HG03108 (cell line): ENCODE measurements around the gene DPP7.

Source experiments
- ATAC-seq: cut with Tn5 transposase; IDR thresholded peaks from one replicate; pipeline ENCODE4 v1.9.1; 2021; ENCODE audit warnings: moderate library complexity; ENCODE audit not compliant: unreplicated experiment

The DPP7 gene

DNA sequence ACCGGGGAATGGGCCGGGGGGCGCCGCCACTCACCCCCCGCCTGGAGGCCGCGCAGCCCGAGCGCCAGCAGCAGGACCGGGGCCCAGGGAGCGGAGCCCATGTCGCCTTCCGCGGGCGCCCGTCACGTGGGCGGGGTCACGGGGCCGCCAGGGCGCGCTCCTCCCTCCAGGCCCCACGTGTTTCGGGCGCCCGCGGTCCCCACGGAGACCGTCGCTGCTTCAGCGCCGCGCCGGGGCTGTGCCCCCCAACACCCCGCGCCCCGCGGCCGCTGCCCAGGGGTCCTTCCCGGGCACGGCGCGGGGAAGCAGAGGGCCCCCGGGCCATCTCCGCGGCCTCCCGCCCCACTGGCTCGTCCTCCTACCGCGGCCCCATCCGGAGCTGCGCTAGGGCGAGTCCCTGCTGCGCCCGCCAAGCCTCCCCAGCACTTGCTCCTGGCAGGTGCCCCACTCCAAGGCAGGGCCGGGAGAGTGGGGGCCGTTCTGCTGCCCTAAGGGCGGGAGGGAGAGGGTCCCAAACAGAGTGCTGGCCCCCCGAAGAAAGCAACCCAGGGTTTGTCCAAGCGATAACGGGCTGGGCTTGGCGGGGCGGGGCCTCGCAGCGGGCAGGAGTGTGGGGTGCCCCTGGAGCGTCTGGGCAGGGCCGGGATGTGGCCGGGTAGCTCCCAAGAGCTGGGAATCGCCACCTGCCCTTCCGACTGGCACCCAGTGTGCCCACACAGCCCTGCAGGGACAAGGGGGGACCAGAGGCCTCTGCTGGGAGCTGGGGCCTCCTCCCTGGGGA, at the start of gene DPP7:
Gene DPP7 (minus strand): TSS at position 121 of the 781 bp plus-strand sequence. CDS start 20 bp downstream, at position 101.
- peak; percentile 64 for ATAC-seq

DNA sequence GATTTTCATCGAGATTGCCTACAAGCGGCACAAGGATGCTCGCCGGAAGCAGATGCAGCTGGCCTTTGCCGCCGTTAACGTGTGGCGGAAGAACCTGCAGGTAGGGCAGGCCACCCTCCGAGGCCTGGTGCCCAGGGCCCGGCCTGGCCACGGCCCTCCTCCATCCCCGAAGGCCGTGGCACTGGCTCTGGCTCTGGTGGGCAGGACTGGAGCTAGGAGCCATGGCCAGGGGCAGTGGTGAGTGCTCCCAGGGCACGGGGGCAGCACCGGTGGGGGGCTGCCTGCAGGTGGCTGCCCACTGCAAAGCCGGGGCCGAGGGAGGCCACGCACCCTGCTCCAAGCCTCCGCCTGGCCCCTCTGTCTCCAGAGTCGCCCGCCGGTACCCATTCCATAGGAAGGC, 49.3 kb upstream of the DPP7 start:
- ATAC-seq, result no peak

DNA sequence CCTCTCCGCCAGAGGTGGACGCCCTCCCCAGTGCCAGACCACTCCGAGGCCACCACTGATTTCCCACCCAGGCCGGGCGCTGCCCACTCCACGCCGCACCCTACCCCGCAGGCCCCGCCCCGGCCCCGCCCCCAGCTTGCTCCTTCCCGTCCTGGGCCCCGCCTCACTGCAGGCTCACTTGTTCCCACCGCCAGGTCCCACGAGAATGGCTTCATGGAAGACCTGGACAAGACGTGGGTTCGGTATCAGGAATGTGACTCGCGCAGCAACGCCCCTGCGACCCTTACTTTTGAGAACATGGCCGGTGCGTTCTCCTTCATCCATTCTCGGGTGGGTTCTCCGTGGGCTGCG, 48.8 kb upstream of the DPP7 start:
- ATAC-seq, result no peak

DNA sequence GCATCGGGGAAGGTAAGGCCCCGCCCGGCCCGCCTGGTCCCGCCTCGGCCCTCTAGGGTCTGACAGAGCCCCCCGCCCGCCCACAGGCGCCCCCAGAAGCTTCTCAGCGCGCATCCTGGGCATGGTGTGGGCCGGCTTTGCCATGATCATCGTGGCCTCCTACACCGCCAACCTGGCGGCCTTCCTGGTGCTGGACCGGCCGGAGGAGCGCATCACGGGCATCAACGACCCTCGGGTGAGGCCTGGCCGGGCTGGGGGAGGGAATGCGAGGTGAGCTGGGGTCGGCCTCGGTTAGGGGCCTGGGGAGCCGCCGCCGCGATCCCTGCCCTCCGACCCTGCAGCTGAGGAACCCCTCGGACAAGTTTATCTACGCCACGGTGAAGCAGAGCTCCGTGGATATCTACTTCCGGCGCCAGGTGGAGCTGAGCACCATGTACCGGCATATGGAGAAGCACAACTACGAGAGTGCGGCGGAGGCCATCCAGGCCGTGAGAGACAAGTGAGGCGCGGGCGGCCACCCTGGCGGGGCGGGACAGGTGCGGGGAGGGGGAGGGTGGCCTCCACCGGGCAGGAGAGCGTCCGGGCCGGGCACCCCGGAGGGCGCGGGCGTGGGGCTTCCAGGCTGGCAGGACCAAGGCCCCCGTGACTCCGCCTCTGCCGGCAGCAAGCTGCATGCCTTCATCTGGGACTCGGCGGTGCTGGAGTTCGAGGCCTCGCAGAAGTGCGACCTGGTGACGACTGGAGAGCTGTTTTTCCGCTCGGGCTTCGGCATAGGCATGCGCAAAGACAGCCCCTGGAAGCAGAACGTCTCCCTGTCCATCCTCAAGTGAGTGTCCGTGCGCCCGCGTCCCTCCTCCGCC, 48.2 kb upstream of the DPP7 start:
- no peak for ATAC-seq

DNA sequence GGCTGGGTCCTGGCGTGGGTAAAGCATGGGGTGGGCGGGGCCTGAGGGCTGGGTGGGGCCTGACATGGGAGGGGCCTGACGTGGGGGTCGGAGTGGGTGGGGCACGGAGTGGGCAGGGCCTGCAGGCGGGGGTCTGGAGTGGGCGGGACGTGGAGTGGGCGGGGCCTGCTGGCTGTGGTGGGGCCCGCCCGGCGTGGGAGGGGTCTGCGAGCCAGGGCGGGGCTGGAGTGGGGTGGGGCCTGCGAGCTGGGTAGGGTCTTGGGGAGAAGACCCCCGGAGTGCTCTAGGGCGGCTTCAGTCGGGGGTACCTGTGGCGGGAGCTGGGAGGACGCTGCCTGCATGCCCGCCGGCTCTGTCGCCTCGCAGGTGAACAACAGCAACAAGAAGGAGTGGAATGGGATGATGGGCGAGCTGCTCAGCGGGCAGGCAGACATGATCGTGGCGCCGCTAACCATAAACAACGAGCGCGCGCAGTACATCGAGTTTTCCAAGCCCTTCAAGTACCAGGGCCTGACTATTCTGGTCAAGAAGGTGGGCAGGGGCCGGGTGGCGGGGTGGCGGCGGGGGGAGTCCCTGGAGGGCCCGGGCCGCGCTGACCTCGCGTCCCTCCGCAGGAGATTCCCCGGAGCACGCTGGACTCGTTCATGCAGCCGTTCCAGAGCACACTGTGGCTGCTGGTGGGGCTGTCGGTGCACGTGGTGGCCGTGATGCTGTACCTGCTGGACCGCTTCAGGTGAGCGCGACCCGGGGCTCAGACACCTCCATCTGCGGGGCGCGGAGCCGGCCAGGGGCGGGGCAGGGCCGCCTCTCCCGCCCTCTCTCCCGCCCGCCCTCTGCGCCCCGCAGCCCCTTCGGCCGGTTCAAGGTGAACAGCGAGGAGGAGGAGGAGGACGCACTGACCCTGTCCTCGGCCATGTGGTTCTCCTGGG, 47.3 kb upstream of the DPP7 start:
- no peak for ATAC-seq

DNA sequence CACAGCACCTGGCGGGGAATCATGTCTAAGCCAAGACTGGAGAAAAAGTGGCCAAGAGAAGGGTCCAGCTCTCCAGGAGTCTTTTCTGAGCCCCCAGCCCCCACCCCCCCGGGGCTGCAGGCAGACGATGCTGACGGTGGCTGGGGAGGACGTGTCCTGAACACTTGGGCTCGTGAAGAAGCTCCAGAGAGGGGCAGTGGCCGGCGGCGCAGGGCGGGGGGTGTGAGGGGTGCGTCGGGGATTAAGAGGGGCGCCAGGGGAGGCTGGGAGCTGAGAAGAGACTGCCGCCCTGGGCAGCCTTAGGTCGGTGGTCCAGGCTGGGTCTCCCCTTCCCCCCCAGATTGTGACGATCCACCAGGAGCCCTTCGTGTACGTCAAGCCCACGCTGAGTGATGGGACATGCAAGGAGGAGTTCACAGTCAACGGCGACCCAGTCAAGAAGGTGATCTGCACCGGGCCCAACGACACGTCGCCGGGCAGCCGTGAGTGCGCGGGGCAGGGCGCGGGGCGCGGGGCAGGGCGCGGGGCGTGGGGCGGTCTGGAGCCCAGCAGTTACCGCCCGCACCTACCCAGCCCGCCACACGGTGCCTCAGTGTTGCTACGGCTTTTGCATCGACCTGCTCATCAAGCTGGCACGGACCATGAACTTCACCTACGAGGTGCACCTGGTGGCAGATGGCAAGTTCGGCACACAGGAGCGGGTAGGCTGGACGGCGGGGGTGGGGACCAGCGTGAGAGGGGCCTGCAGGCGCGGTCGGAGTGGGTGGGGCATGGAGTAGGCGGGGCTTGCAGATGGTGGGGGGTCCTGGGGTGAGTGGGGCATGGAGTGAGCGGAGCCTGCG, 46.4 kb upstream of the DPP7 start:
- no peak for ATAC-seq

DNA sequence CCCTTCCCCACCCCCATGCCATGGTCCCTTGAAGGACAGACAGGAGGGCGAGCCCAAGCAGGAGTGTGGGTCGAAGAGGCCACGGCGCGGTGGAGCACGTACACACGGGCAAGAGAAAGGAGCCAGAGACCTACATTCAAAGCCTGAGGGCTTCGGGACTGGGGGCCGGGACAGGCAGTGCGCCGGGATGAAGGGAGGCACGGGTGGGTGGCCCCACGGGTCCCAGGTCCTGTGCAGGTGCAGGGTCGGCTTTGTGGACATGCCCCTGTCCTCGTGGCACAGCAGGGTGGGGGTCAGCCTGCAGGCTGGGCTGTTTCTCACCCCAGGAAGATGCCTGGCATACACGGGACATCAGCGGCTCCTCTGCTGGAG, 45.5 kb upstream of the DPP7 start:
- ATAC-seq, result no peak

DNA sequence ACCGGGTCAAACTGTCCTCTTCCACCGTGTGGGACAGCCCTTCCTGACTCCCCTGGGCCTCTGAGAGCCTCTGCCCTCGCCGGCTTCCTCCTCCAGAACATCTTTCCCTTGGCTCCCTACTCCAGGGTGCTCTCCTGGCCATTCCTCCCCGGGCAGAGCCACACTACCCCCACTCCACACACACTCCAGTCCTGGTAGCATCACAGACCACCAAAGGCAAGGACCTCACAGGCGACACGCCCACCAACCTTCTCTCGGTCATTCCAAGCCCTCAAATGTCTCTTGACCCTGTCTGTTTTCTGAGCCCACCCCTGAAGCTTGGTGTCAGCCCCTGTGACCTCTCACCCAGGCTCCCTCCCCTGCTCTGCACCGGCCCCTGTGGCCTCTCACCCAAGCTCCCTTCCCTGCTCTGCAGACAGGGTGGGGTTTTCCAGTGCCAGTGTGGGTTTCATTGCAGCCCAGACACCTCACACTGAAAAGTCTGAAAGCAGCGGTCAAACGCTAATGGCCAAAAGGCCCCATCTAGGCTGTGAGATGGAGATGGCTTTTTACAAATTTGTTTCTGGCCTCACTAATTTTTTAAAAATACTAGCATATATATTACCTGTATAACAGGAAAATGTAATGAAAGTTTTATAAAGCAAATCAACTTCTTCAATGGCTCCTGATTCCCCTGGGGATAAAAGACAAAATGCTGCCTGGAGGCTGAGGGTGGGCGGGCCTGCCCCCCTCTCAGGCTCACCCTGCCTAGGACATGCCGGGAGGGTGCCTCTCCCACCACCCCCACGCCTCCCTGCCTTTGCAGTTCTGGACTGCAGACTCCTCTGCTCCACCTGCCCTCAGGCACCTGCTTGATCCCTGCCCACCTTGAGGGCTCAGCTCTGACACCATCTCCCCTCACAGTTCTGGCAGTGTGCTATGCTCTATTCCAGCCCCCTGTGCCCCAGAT, 44.8 kb upstream of the DPP7 start:
- no peak for ATAC-seq

DNA sequence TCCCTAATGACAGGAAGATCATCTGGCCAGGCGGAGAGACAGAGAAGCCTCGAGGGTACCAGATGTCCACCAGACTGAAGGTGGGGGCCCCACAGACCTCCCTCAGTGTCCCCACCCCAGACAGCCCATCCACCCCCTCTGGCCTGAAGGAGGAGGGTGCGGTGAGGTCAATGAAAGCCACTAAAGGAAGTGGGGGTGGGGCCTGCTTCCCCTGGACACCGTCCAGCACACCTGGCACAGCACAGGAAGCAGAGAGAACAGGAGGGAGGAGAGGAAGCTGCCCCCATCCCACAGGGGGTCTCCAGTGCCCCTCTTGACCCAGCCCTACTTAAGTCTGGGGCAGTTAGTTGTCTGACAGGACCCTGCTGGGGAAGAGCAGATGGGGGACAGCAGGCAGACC, 44.1 kb upstream of the DPP7 start:
- ATAC-seq, result no peak

DNA sequence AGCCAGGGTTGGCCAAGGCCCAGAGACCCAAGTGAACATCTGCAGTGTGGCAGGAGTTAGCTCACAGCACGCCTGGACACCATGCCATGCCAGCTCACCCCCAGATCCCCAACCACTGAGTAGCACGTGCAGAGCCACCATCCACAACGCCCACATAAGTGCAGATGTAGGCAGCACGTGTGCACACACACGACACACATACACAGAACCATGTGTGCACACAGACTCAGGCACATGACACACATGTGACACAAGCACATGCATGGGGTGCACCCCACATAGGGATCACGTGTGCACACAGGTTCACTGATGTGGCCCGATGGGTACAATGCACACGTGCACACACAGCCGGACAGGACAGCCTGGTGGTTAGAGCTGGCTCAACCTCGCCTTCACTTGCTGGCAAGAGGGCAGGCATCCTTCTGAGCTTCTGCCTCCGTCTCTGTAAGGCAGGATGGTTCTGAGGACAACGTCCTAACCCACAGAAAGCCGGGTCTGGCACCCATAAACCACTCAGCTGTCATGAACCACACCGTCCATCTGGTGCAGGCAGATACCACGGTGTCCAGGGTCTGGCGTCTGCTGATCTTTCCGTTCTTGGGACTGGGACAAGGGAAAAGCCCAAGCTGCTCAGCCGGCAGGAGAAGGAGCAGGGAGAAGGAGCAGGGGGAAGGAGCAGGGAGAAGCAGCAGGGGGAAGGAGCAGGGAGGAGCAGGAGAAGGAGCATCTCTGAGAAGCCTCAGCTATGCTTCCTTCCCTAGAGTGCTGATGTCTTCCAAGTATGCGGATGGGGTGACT, 43.3 kb upstream of the DPP7 start:
- no peak for ATAC-seq

GRCh38 chr9:137156567-137157375, 42.2 kb upstream of the DPP7 start:
- no peak for ATAC-seq

DNA sequence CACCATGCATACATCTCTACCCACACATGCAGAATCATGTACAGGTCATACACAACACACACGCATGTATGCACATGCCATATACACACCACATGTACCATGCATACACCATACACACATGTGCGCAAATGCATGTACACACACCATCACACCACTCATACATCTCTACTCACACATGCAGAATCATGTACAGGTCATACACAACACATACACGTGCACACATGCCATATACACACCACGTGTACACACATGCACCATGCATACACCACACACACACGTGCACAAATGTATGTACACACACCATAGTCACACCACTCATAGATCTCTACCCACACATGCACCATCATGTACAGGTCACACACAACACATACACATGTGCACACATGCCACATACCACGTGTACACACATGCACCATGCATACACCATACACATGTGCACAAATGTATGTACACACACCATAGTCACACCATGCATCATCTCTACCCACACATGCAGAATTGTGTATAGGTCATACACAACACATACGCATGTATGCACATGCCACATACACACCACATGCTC, 38.4 kb upstream of the DPP7 start:
- no peak for ATAC-seq

- ATAC-seq, result peak; percentile 36
Measured at GRCh38 chr9:137150617-137151457, 36.3 kb upstream of the DPP7 start.

GRCh38 chr9:137149942-137150616, 35.5 kb upstream of the DPP7 start:
- ATAC-seq, result peak; percentile 20

DNA sequence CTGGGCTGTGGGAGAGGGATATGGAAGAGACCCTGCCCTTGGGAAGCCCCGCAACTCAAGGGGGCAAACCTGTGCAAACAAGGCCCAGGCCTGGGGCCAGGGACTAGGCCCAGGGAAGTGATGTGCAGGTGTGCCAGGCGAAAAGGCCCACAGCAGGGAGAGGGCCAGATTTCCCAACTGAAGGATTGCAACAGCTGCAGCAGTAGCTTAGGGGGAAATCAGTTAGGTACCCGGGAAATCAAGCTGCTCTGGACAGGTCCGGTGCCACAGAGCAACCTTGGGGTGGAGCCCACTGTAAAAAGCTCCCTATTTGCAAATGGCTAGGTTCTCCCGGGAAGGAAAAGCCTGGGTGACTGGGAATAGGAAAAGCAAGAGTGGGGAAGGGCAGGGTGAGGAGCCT, 34.8 kb upstream of the DPP7 start:
- ATAC-seq, result no peak

DNA sequence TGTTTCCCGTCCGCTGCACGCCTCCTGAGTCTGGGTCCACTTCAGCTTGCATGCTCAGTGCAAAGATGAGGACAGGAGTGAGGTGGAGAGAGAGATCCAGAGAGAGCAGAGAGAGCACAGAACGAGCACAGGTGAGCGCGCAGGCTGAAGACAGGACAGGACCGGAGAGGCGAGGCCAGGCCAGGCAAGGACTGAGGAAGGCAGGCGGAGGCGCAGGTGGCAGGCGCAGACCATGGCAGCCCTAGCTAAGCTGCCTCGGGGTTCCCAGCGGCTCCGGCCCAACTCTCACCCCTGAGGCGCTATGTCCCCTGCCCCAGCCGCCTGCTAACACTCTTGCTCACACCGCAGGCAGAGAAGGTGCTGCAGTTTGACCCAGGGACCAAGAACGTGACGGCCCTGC, 34.1 kb upstream of the DPP7 start:
- no peak for ATAC-seq
